ENCODE measurements around the gene SLIT2. TPM values are rescaled to one million over a fixed set of nuclear protein-coding genes. Genes with fewer than 3 reads are reported as not detected.

The SLIT2 gene
- total and polyA plus RNA-seq, 2 of the 13 experiments (the other 11 are each of a cell fraction or from before 2014, with no cell fraction given), result 0.03 TPM; not detected in 1

- ATAC-seq (no peak), FAIRE-seq (no peak)
These were observed 10.5 kb downstream of the SLIT2 start for GRCh38 chr4:20262221-20262620.

More at GRCh38 chr4:20262221-20262620, 10.5 kb downstream of the SLIT2 start:
- Histone ChIP-seq H4K20me1 (ENCODE audit: insufficient read depth, low read length) (no peaks in the 10 kb centered on the region), H3K4me1 (ENCODE audit: insufficient read depth, low read length) (no peaks in the 10 kb centered on the region), H3K27ac (ENCODE audit: extremely low read length, insufficient read depth, low read length) (no peak overlapping the region), H3K9me3 (ENCODE audit: low read length) (no peaks in the 10 kb centered on the region), H2AFZ (ENCODE audit: low read length) (no peak overlapping the region), H3K36me3 (replicated peaks in 1 of 2; ENCODE audit: control insufficient read depth in 1 of 2, insufficient read depth in 2 of 2, low read length in 2 of 2) (no peaks in the 10 kb centered on the region), H3K4me3 (replicated peaks in 1 of 3; ENCODE audit: insufficient read depth in 1 of 3, low read depth in 2 of 3, low read length in 3 of 3) (no peak overlapping the region), H3K27me3 (ENCODE audit: control insufficient read depth in 1 of 2, insufficient read depth in 2 of 2, low read length in 2 of 2) (no peaks in the 10 kb centered on the region), H3K79me2 (ENCODE audit: insufficient read depth, low read length) (no peaks in the 10 kb centered on the region), H3K9ac (ENCODE audit: insufficient read depth, low read depth, low read length) (no peak overlapping the region), H3K4me2 (ENCODE audit: low read depth, low read length) (no peak overlapping the region)
- WGBS (ENCODE audit: low lambda C conversion rate), result 0% methylated on average over 2 of the region's 2 CpGs
- intact Hi-C loops (cut with micrococcal nuclease; ENCODE audit: unreplicated experiment), result no loop called here
- CTCF ChIA-PET (ENCODE audit: low intra/inter-chr PET ratio, low total read pairs), result no interaction called here
- POLR2A ChIA-PET, result no interaction called here
- DNase-seq (ENCODE audit: low spot score), result no peak
- no peak for TF ChIP-seq ZFY (CRISPR knock-in tag; IDR thresholded peaks at IDR 0.05)
- TF ChIP-seq NCOA5 (CRISPR knock-in tag; IDR thresholded peaks at IDR 0.05), result no peak
- TF ChIP-seq ZNF841 (CRISPR knock-in tag; IDR thresholded peaks at IDR 0.05; ENCODE audit: borderline replicate concordance), result no peak
- TF ChIP-seq ZBTB46 (CRISPR knock-in tag; IDR thresholded peaks at IDR 0.05; ENCODE audit: borderline replicate concordance), result no peak
- TF ChIP-seq ZNF543 (CRISPR knock-in tag; IDR thresholded peaks at IDR 0.05), result no peak
- TF ChIP-seq ZNF574 (CRISPR knock-in tag; IDR thresholded peaks at IDR 0.05), result no peak
- TF ChIP-seq CREBL2 (CRISPR knock-in tag; IDR thresholded peaks at IDR 0.05; ENCODE audit: borderline replicate concordance), result no peak
- TF ChIP-seq TAF15 (IDR thresholded peaks at IDR 0.05; ENCODE audit: low read depth, low read length, poor library complexity, severe bottlenecking), result no peak
- TF ChIP-seq ZSCAN30 (CRISPR knock-in tag; IDR thresholded peaks at IDR 0.05), result no peak
- TF ChIP-seq JUN (CRISPR knock-in tag; IDR thresholded peaks at IDR 0.05), result no peak
- no peak for TF ChIP-seq ZKSCAN8 (CRISPR knock-in tag; IDR thresholded peaks at IDR 0.05; ENCODE audit: borderline replicate concordance)
- TF ChIP-seq ZNF570 (CRISPR knock-in tag; IDR thresholded peaks at IDR 0.05; ENCODE audit: borderline replicate concordance), result no peak
- BruUV-seq (replicated peaks), result no TSS peak
- in situ Hi-C loops (cut with HindIII; ENCODE audit: extremely low pct_ligation_motif_present, low pct_unique_long_range_greater_than_20kb), result loop anchor here (25.0 kb wide), 1 partner anchor 1575 kb away; no protein-coding TSS in a partner anchor

Measured in HepG2 (cell line).